Ishikawa (cell line): ENCODE measurements around the gene BIRC5.

Source experiments
- CEBPB ChIP-seq: IDR thresholded peaks from 2 replicates; pipeline ENCODE4 v1.6.1; 2012
- EGR1 ChIP-seq: IDR thresholded peaks from 2 replicates; pipeline ENCODE4 v1.6.1; 2012
- EP300 ChIP-seq: IDR thresholded peaks from 2 replicates; pipeline ENCODE4 v1.6.1; 2012; ENCODE audit warnings: borderline replicate concordance
- FOXM1 ChIP-seq: IDR thresholded peaks from 2 replicates; pipeline ENCODE4 v1.6.1; 2012; ENCODE audit warnings: low read depth, borderline replicate concordance
- NFIC ChIP-seq: IDR thresholded peaks from 2 replicates; pipeline ENCODE4 v1.6.1; 2012
- RAD21 ChIP-seq: IDR thresholded peaks from 2 replicates; pipeline ENCODE4 v1.6.1; 2012; ENCODE audit warnings: low read depth
- TAF1 ChIP-seq: IDR thresholded peaks from 2 replicates; pipeline ENCODE4 v1.6.1; 2012; ENCODE audit warnings: low read depth, mild to moderate bottlenecking
- TCF12 ChIP-seq: IDR thresholded peaks from 2 replicates; pipeline ENCODE4 v1.6.1; 2012; ENCODE audit warnings: low read depth
- TEAD4 ChIP-seq: IDR thresholded peaks from 2 replicates; pipeline ENCODE4 v1.6.1; 2012
- YY1 ChIP-seq: IDR thresholded peaks from 2 replicates; pipeline ENCODE4 v1.6.1; 2012; ENCODE audit warnings: low read depth
- ZBTB7A ChIP-seq: IDR thresholded peaks from 2 replicates; pipeline ENCODE4 v1.6.1; 2012; ENCODE audit warnings: low read depth
- TF ChIP-seq, protein P1 (sequence below): IDR thresholded peaks from 2 replicates; pipeline ENCODE4 v1.6.1; 2012
- TF ChIP-seq, protein P2 (sequence below): IDR thresholded peaks from 2 replicates; pipeline ENCODE4 v1.6.1; 2012; ENCODE audit warnings: low read depth, mild to moderate bottlenecking
- TF ChIP-seq, protein P3 (sequence below): IDR thresholded peaks from 2 replicates; pipeline ENCODE4 v1.6.1; 2012

DNA sequence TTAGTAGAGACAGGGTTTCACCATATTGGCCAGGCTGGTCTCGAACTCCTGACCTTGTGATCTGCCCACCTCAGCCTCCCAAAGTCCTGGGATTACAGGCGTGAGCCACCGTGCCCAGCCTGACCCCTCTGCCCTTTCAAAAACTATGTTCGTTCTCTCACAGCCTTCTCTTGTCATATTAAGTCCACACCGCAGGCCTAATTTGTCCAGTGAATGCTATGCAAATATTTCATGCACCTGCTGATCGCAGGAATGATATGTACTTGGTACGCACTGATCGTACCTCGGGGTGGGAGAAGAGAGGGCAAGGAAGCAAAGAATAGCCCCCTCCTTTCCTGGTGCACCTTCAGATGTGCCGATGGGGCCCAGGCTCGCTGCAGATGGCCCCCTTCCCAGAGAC is 3.0 kb upstream of the BIRC5 start:
- TF ChIP-seq NFIC (no peak), TAF1 (no peak), RAD21 (no peak), EGR1 (no peak), FOXM1 (no peak), TCF12 (no peak), YY1 (no peak), TEAD4 (no peak), EP300 (no peak), ZBTB7A (no peak), CEBPB (no peak)
- TF ChIP-seq, protein P1, sequence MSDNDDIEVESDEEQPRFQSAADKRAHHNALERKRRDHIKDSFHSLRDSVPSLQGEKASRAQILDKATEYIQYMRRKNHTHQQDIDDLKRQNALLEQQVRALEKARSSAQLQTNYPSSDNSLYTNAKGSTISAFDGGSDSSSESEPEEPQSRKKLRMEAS, result no peak
- TF ChIP-seq, protein P2, sequence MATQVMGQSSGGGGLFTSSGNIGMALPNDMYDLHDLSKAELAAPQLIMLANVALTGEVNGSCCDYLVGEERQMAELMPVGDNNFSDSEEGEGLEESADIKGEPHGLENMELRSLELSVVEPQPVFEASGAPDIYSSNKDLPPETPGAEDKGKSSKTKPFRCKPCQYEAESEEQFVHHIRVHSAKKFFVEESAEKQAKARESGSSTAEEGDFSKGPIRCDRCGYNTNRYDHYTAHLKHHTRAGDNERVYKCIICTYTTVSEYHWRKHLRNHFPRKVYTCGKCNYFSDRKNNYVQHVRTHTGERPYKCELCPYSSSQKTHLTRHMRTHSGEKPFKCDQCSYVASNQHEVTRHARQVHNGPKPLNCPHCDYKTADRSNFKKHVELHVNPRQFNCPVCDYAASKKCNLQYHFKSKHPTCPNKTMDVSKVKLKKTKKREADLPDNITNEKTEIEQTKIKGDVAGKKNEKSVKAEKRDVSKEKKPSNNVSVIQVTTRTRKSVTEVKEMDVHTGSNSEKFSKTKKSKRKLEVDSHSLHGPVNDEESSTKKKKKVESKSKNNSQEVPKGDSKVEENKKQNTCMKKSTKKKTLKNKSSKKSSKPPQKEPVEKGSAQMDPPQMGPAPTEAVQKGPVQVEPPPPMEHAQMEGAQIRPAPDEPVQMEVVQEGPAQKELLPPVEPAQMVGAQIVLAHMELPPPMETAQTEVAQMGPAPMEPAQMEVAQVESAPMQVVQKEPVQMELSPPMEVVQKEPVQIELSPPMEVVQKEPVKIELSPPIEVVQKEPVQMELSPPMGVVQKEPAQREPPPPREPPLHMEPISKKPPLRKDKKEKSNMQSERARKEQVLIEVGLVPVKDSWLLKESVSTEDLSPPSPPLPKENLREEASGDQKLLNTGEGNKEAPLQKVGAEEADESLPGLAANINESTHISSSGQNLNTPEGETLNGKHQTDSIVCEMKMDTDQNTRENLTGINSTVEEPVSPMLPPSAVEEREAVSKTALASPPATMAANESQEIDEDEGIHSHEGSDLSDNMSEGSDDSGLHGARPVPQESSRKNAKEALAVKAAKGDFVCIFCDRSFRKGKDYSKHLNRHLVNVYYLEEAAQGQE, result no peak
- TF ChIP-seq, protein P3, sequence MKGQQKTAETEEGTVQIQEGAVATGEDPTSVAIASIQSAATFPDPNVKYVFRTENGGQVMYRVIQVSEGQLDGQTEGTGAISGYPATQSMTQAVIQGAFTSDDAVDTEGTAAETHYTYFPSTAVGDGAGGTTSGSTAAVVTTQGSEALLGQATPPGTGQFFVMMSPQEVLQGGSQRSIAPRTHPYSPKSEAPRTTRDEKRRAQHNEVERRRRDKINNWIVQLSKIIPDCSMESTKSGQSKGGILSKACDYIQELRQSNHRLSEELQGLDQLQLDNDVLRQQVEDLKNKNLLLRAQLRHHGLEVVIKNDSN, result no peak
